SK-N-SH (cell line): Measurements from ENCODE around the gene KIAA0319L. TPM values are rescaled to one million over a fixed set of nuclear protein-coding genes. Genes with fewer than 3 reads are reported as not detected.

Experiments used
- CTCF ChIA-PET: fragments of 300-600, 350-600 bp; formaldehyde crosslinking; extraction: SDS; loops from one replicate; lab custom pipeline; 2021; lab: Yijun Ruan, JAX
- POLR2A ChIA-PET: fragments of 350-600 bp; sonication (Branson Sonifier 250); formaldehyde crosslinking; extraction: SDS; loops from one replicate; lab custom pipeline; 2020; ENCODE audit warnings: antibody characterized with exemption, inconsistent platforms; lab: Yijun Ruan, JAX
- DNase-seq: peaks from one replicate; pipeline ENCODE4 v3.0.0; 2012
- H2AFZ ChIP-seq: fragments of 200-600 bp; sonication (generic); 2 replicates; pipeline ENCODE4 v1.8.1; 2016; ENCODE audit warnings: antibody characterized with exemption, mild to moderate bottlenecking, low read depth
- H3F3A ChIP-seq: fragments of 200-600 bp; sonication (generic); replicated peaks from 2 replicates; pipeline ENCODE3; 2016; ENCODE audit warnings: antibody characterized with exemption, mild to moderate bottlenecking; ENCODE audit not compliant: insufficient read depth
- H3K27ac ChIP-seq, 2 experiments: fragments of 200-500 bp in 1 of 2; fragments of 200-600 bp in 1 of 2; sonication (Bioruptor generic) in 1 of 2; sonication (generic), shearing (Covaris generic) in 1 of 2; 2 replicates each; pipeline versions ENCODE4 v1.5.1 to v1.6.1; 2014 to 2016; ENCODE audit warnings: low read depth in 2 of 2, inconsistent platforms in 1 of 2, low read length in 1 of 2, mild to moderate bottlenecking in 1 of 2, mixed read lengths in 1 of 2
- H3K27me3 ChIP-seq: fragments of 200-600 bp; sonication (generic), shearing (Covaris generic); 2 replicates; pipeline ENCODE4 v1.6.1; 2016; ENCODE audit warnings: mixed run types; ENCODE audit not compliant: insufficient read depth
- H3K36me3 ChIP-seq, 2 experiments: fragments of 200-500 bp in 1 of 2; fragments of 200-600 bp in 1 of 2; sonication (Bioruptor generic) in 1 of 2; sonication (generic) in 1 of 2; replicated peaks in 1 of 2; 2 replicates each; pipeline versions ENCODE3 to v1.5.1; 2014 to 2016; ENCODE audit warnings: low read length in 1 of 2, mild to moderate bottlenecking in 1 of 2; ENCODE audit not compliant: insufficient read depth in 2 of 2, control insufficient read depth in 1 of 2
- H3K4me1 ChIP-seq, 2 experiments: fragments of 200-500 bp in 1 of 2; fragments of 200-600 bp in 1 of 2; sonication (Bioruptor generic) in 1 of 2; sonication (generic), shearing (Covaris generic) in 1 of 2; 2 replicates each; pipeline versions ENCODE4 v1.5.1 to v1.6.1; 2014 to 2016; ENCODE audit warnings: low read depth in 1 of 2, low read length in 1 of 2, mixed run types in 1 of 2; ENCODE audit not compliant: insufficient read depth in 2 of 2, control insufficient read depth in 1 of 2
- H3K4me2 ChIP-seq: fragments of 200-600 bp; sonication (generic), shearing (Covaris generic); 2 replicates; pipeline ENCODE4 v1.6.1; 2017; ENCODE audit warnings: mixed run types
- H3K4me3 ChIP-seq, 2 experiments: fragments of 200-500 bp in 1 of 2; fragments of 200-600 bp in 1 of 2; sonication (Bioruptor generic) in 1 of 2; sonication (generic), shearing (Covaris generic) in 1 of 2; 2 replicates each; pipeline versions ENCODE4 v1.5.1 to v1.8.1; 2014 to 2016; ENCODE audit warnings: low read depth in 2 of 2, inconsistent platforms in 1 of 2, low read length in 1 of 2, mild to moderate bottlenecking in 1 of 2, mixed read lengths in 1 of 2, moderate library complexity in 1 of 2
- H3K79me2 ChIP-seq: fragments of 200-600 bp; sonication (generic); 2 replicates; pipeline ENCODE4 v1.8.1; 2017; ENCODE audit warnings: mild to moderate bottlenecking; ENCODE audit not compliant: insufficient read depth
- H3K9ac ChIP-seq: fragments of 200-600 bp; sonication (generic); 2 replicates; pipeline ENCODE4 v1.6.1; 2017; ENCODE audit warnings: mixed run types
- H3K9me2 ChIP-seq: fragments of 200-600 bp; sonication (generic); 2 replicates; pipeline ENCODE4 v1.6.1; 2017; ENCODE audit warnings: mixed run types
- H3K9me3 ChIP-seq: fragments of 200-600 bp; sonication (generic); 2 replicates; pipeline ENCODE4 v1.6.1; 2017; ENCODE audit warnings: mixed run types, mild to moderate bottlenecking, moderate library complexity
- H4K20me1 ChIP-seq: fragments of 200-600 bp; sonication (generic); 2 replicates; pipeline ENCODE4 v1.6.1; 2017; ENCODE audit warnings: mild to moderate bottlenecking, mixed run types; ENCODE audit not compliant: insufficient read depth
- CHD2 ChIP-seq: fragments of 150-350 bp; IDR thresholded peaks from 2 replicates; pipeline ENCODE4 v1.6.1; 2018; ENCODE audit warnings: low read length; ENCODE audit not compliant: partially characterized antibody
- ELF1 ChIP-seq: IDR thresholded peaks from 2 replicates; pipeline ENCODE4 v1.4.0; 2012
- FOXJ3 ChIP-seq: sonication (generic); formaldehyde crosslinking; IDR thresholded peaks from 2 replicates; pipeline ENCODE4 v1.5.1; 2020; ENCODE audit warnings: mild to moderate bottlenecking, missing genetic modification reagents
- FOXM1 ChIP-seq: IDR thresholded peaks from 2 replicates; pipeline ENCODE4 v1.4.0; 2012; ENCODE audit warnings: low read depth, mild to moderate bottlenecking
- JUND ChIP-seq: IDR thresholded peaks from 2 replicates; pipeline ENCODE4 v1.4.0; 2012
- POLR2AphosphoS5 ChIP-seq: IDR thresholded peaks from 2 replicates; pipeline ENCODE4 v1.6.1; 2012; ENCODE audit warnings: low read depth, low read length
- REST ChIP-seq: IDR thresholded peaks from 2 replicates; pipeline ENCODE4 v1.6.1; 2012; ENCODE audit warnings: mild to moderate bottlenecking, low read depth, low read length, moderate library complexity
- RXRA ChIP-seq: IDR thresholded peaks from 2 replicates; pipeline ENCODE4 v1.4.0; 2012; ENCODE audit warnings: low read depth, mild to moderate bottlenecking, borderline replicate concordance
- TCF12 ChIP-seq: IDR thresholded peaks from 2 replicates; pipeline ENCODE4 v1.4.0; 2012
- TEAD4 ChIP-seq: IDR thresholded peaks from 2 replicates; pipeline ENCODE4 v1.4.0; 2012; ENCODE audit warnings: mild to moderate bottlenecking, borderline replicate concordance; ENCODE audit not compliant: insufficient read depth
- YY1 ChIP-seq: IDR thresholded peaks from 2 replicates; pipeline ENCODE4 v1.4.0; 2012; ENCODE audit warnings: low read depth, mild to moderate bottlenecking
- WGBS: methylation state at CpG from one replicate; pipeline ENCODE4 v1.1.6; 2017; ENCODE audit warnings: low lambda C conversion rate; 5-methylcytosine and 5-hydroxymethylcytosine counted together
- polyA plus RNA-seq, 3 experiments: library from polyadenylated mRNA; depleted of rRNA; stranded (reverse); fragments of >200 nt; gene quantifications; 2 replicates each; pipeline ENCODE4 v1.2.3, GENCODE V29; 2012
- TF ChIP-seq, protein P1 (sequence below): IDR thresholded peaks from 2 replicates; pipeline ENCODE4 v1.4.0; 2012; ENCODE audit warnings: low read depth, borderline replicate concordance
- TF ChIP-seq, protein P2 (sequence below): fragments of 150-350 bp; IDR thresholded peaks from 2 replicates; pipeline ENCODE4 v1.6.1; 2016; ENCODE audit warnings: mild to moderate bottlenecking, low read depth, low read length

The KIAA0319L gene
- polyA plus RNA-seq, 1 of the 3 experiments (the other 2 are of a cell fraction), result 51.9 TPM

DNA sequence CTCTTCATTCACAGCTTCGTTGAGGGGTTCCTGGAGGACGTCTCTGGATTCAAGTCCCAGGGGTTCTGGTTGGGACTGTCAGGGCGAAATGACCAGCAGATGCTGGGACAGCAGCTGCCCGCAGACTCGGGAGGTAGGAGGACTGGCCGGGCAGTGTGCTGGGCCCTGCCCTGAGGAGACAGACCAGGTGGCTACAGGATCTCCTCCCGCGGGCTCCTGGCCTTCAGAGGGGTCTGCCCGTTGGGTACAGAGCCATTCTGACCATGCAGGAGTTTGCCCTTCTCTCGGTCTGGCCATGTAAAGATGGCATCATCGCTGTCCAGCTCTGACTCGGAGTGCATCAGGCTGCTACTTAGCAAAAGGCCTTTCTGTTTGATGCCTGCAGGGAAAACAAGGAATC lies 122.5 kb downstream of the KIAA0319L start (continued):
- TF ChIP-seq TEAD4 (no peak), JUND (no peak), REST (no peak), CHD2 (no peak), ELF1 (no peak), TCF12 (no peak), FOXJ3 (CRISPR knock-in tag) (no peak)
- TF ChIP-seq, protein P1, sequence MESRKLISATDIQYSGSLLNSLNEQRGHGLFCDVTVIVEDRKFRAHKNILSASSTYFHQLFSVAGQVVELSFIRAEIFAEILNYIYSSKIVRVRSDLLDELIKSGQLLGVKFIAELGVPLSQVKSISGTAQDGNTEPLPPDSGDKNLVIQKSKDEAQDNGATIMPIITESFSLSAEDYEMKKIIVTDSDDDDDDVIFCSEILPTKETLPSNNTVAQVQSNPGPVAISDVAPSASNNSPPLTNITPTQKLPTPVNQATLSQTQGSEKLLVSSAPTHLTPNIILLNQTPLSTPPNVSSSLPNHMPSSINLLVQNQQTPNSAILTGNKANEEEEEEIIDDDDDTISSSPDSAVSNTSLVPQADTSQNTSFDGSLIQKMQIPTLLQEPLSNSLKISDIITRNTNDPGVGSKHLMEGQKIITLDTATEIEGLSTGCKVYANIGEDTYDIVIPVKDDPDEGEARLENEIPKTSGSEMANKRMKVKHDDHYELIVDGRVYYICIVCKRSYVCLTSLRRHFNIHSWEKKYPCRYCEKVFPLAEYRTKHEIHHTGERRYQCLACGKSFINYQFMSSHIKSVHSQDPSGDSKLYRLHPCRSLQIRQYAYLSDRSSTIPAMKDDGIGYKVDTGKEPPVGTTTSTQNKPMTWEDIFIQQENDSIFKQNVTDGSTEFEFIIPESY, result no peak

- 97% methylated on average over 15 of the region's 15 CpGs for WGBS
- no peaks in the 10 kb centered on the region for H3K79me2 ChIP-seq
- no peaks in the 10 kb centered on the region for H3K9me3 ChIP-seq
- no peaks in the 10 kb centered on the region for H3K9me2 ChIP-seq
- H3K4me1 ChIP-seq, result peaks cover 0 to 7% of the 10 kb centered on the region in 2 experiments; a peak in 1 of 4 replicates
- H3K36me3 ChIP-seq, result peaks cover 8 to 55% of the 10 kb centered on the region in 2 experiments
- H3K27me3 ChIP-seq, result no peaks in the 10 kb centered on the region
- no peaks in the 10 kb centered on the region for H3F3A ChIP-seq
- no peak for DNase-seq
- TF ChIP-seq CHD2 (no peak), RXRA (no peak), JUND (no peak), YY1 (no peak), FOXM1 (no peak), ELF1 (no peak), POLR2AphosphoS5 (no peak), TCF12 (no peak)
- TF ChIP-seq, protein P2, sequence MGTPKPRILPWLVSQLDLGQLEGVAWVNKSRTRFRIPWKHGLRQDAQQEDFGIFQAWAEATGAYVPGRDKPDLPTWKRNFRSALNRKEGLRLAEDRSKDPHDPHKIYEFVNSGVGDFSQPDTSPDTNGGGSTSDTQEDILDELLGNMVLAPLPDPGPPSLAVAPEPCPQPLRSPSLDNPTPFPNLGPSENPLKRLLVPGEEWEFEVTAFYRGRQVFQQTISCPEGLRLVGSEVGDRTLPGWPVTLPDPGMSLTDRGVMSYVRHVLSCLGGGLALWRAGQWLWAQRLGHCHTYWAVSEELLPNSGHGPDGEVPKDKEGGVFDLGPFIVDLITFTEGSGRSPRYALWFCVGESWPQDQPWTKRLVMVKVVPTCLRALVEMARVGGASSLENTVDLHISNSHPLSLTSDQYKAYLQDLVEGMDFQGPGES, result no peak
- H3K27ac ChIP-seq, result no peak overlapping the region
- no peak overlapping the region for H3K9ac ChIP-seq
- ChIA-PET CTCF (interaction anchor here (3.0 kb wide), 1 partner anchor 17 kb away, joined by 8 read pairs; no protein-coding TSS in a partner anchor), POLR2A (no interaction called here)
- no peaks in the 10 kb centered on the region for H4K20me1 ChIP-seq
- no peak overlapping the region for H3K4me3 ChIP-seq
- no peak overlapping the region for H2AFZ ChIP-seq
- no peak overlapping the region for H3K4me2 ChIP-seq
These were observed 123.5 kb downstream of the KIAA0319L start for GRCh38 chr1:35433714-35434113.
